ENCODE results near the gene SLCO3A1.

SLCO3A1 gene

DNA sequence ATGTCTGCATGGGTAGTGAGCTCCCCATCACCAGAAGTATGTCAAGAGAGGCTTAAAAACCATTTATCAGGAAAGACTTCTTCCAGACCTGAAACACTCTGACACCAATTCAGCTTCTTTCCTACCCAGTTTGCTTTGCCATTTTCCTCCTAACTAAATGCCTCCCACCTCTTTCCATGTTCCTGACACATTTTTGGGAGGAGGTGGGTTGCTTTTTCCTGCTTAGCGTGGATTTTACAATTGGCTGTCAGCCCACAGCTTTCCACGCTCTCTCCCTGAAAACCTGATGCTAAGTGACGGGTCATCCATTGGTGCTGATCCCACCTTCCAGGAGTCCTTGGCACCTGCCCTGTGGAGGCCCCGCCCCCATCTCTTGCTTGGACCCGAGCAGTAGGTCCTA, 275.3 kb downstream of the SLCO3A1 start:
- DNase-seq (ENCODE audit: low read depth), result no peak

DNA sequence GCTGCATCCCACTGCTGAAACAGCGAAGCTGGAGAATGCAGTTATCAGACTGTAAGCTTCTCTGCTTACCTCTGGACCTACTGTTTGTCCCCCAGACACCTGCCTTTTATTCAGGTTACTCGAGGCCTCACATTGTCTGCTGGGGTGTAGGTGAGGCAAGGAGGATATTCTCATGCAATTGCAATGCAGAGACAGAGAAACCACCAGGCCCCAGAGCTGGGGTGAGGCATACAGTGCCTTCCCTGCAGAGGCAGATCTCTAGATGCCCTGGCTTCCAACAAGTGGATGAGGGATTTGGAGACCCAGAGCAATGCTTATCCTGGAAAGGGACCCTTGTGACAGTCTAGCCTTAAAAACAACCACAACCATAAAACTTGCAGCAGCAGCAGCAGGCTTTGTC, 276.7 kb downstream of the SLCO3A1 start:
- no peak for DNase-seq (ENCODE audit: low read depth)

DNA sequence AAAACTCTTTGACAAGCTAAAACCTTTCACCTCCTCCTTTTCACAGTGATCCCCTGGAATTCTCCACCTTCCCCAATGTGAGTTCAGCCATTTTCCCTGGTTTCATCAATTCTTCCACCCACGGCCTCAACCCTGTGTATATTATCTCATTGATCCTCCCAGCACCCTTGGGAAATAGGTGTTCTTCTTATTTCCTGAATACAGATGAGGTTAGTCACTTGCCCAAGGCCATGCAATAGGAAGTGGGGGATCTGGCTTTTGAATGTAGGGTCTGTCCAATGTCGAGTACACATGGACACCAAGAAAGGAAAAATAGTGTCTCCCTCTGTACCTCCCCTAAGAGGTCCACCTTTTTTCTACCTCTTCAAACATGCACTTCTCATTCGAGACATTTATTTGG, 277.4 kb downstream of the SLCO3A1 start:
- DNase-seq (ENCODE audit: low read depth), result no peak

DNA sequence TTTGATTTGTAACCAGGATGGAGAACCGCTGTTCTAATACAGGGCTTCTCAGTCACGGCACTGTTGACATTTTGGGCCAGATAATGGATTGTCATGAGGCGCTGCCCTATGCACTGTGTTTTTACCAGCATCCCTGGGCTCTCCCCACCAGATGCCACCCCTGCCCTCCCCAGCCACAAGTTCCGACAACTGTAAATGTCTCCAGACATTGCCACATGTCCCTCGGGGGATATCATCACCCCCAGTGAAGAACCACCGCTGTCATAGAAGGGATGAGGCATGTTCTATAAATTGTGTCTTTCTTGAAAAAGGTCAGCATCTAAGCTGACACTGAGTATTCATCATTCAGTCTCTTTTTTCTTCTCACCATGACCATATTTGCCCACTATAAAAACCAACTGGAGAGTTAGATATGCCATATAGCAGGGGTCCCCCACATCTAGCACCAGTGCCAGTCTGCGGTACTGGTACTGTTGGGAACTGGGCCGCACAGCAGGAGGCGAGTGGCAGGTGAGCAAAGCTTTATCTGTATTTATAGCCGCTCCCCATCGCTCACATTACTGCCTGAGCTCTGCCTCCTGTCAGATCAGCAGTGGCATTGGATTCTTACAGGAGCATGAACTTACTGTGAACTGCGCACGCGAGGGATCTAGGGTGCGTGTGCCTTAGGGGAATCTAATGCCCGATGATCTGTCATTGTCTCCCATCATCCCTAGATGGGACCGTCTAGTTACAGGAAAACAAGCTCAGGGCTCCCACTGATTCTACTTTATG, 279.7 kb downstream of the SLCO3A1 start:
- no peak for DNase-seq (ENCODE audit: low read depth)

DNA sequence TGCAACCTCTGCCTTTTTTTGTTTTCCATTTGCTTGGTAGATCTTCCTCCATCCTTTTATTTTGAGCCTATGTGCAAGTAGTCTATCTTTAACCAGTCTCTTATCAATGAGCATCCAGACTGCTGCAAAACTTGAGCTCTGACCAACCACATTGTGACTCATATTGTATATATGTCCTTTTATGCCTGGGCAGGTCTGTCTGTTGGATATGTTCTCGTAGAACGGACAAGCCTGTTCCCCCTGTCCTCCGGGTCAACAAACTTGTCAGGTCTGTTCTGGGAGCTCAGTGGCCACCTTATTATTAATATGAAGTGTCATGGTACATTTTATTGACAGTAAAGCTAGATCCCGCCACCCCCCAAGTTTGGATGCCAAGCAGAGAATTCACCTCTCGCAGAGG, 287.3 kb downstream of the SLCO3A1 start:
- DNase-seq (ENCODE audit: low read depth), result no peak

DNA sequence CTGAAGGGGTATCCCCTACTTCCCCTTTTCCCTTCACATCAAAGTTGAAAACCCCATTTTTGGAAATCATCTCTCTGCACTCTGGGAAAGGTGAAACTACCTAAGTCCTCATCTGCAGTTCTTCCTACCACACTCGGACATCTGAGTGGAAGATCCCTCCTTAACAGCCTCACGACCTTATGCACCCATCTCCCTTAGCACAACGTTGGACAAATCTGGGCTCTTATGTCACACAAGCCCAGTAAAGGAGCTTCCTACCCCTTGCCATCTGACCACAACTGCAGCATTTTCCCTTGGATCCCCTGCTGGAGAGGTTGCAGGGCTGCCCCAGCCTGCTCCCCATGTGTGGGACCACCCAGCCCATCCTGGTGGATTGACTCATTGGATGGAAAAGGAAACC, 288.1 kb downstream of the SLCO3A1 start:
- DNase-seq (ENCODE audit: low read depth), result no peak

DNA sequence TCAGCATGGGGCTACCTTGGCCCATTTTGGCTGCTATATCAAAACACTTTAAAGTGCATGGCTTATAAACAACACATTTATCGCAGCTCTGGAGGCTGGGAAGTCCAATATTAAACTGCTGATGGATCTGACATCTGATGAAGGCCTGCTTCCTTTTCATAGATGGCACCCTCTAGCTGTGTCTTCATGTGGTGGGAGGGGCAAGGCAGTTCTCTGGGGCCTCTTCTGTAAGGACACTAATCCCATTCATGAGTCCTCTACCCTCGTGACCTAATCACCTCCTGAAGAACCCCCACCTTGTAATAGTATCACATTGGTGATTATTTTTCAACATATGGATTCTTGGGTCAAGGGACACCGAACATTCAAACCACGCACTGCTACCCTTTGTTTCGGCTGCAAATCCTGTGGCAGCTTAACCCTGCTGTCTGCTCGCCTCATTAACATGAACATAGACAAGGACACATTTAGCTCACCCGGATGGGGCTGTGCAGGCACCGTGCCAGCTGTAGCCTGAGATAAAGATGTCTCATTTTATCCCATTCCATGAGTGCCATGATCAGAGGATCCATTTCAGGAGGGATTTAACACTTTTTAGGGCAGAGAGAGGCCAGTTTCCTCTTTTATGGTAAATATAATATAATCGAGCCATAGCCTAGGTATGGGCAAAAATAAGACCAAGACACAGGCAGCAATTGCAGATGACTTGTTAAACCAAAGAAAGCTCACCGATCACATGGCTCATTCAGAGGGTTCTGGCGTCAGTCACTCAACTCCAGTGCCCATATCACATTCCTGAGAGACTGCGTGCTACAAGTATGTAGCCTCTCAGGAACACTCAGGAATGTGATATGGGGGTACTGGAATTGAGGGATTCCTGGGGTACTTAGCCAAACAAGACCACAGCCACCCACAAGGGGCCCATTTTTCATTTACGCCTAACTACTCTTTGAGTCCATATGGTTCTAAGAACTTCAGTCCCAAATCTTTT, 289.0 kb downstream of the SLCO3A1 start:
- no peak for DNase-seq (ENCODE audit: low read depth)

DNA sequence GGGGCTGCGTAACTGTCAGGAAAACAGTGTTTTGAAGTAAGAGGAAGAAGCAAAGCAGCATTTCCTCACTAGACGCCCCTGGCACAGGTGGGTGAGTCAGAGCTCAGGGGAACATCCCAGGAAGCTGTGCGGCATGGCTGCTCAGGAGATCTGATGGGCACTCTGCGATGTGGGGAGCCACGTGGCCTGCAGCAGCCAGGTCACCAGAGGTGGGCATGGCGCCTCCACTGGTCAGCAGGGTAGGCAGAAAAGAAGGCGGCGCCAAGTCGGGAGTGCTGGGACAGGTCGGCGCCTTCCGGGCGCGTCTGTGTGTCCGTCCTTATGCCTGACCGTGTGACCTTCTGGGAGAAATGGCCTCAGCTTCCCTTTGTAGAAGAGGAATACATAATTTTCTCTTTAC, 290.3 kb downstream of the SLCO3A1 start:
- no peak for DNase-seq (ENCODE audit: low read depth)

DNA sequence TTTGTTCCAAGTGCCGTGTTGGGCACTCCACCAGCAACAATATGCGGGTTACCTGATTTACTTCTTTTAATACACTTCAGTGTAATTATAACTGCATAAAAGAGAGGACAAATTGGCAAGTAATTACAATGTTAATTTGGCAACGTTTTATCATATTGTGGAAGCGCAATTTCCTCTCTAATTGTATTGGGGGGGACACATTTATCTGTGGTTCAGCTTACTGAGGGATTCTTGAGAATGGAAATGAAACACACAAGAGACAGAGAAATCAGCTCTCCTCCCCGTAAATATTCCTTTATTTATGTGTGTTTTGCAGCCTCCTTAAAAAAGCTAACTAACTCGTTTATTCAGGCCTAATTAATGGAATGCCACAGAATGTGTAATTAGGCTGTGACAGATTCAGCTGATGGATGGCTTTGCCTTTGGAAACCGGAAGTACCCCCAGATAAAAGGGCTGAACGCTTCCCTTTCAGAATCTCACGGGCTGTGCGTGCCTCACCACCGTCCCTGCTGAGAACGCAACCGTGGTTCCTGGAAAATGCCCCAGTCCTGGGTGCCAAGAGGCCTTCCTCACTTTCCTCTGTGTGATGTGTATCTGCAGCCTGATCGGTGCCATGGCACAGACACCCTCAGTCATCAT, 293.1 kb downstream of the SLCO3A1 start:
- no peak for DNase-seq (ENCODE audit: low read depth)

DNA sequence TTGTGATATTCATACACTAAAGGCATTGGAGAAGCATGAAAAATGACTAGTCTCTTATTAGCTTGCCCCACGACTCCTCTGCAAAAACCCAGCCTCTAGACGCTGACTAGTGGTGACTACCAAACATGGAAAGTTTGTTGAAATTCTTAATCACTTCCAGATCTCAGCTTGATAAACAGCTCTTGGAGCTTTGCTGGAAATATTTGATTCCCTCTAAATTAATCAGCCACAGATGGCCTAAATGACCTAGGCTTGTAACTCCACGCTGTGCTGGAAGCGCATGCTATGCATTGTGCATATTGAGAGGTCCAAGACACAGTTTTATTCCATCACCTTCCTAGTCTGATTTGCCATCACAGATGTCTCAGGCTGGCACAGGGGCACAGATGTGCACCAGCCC, 295.5 kb downstream of the SLCO3A1 start:
- no peak for DNase-seq (ENCODE audit: low read depth)

DNA sequence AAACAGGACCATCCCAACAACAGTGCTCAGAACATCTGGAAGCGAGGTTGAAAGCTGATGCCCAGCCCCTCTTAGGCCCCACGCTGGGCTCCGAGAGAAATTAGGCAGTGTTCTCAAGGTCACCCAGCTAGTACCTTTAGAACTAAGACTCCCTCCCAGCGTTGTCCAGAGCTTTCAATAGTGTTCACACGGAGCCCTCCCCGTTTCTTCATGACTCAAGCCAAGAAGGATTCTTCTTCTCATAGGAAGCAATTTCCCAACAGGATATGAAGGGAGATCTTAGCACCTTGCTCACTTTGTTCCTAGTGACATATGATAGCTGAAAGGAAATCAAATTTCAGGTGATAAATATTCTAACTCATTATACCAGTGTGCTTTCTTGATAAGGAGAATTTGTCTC, 296.0 kb downstream of the SLCO3A1 start:
- no peak for DNase-seq (ENCODE audit: low read depth)

DNA sequence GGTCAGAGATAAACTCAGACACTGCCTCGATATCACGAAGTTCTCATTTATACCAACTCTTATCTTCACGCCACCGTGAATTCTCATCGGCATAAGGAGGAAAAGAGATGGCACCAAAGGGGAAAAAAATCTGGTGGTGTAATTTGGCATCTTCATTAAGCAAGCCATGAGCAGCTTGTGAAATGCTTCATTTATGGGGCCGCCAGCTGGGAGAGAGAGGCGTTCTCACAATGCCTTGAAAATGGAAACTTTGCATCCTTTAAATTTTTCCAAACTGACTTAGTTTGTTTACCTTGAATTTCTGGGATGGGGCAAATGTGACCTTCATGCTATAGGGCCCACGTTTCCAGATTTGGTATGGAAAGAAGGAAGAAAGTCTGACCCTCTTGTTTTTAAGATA, 297.7 kb downstream of the SLCO3A1 start:
- no peak for DNase-seq (ENCODE audit: low read depth)

DNA sequence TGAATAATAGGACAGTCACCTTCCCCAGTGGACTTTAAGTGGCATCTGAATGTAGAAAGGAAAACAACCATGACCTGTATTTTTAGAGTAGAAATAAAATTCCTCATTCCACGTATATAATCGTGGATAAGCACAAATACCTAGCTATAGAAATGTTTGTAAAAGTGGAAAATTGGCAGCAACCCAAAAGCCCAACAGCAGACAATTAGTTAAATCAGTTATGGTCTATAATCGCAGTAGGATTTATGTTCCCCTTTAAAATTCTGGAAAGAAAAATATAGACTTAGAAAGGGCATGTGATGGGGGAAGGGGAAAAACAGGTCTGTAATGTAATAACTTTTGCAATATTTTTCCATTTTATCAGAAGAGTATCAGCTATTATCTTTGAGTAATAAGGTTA, 298.2 kb downstream of the SLCO3A1 start:
- no peak for DNase-seq (ENCODE audit: low read depth)

DNA sequence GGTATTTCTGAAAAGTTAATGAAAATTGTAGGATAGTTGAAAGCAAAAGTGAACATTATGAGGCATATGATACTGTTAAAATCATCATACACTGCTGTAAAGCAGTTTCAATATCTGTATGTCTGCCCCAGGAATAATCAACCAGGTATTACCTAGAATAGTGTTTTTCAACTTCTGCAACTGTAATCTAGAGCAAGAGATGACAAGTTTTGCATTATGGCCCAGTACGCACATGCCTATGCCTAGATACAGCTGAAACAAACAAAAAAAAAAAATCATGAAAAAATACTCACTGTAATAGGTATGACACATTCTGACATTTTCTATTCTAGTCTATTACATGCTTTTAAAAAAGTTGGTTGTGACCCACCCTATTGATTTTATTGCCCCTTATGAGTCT, 299.5 kb downstream of the SLCO3A1 start:
- DNase-seq (ENCODE audit: low read depth), result no peak

DNA sequence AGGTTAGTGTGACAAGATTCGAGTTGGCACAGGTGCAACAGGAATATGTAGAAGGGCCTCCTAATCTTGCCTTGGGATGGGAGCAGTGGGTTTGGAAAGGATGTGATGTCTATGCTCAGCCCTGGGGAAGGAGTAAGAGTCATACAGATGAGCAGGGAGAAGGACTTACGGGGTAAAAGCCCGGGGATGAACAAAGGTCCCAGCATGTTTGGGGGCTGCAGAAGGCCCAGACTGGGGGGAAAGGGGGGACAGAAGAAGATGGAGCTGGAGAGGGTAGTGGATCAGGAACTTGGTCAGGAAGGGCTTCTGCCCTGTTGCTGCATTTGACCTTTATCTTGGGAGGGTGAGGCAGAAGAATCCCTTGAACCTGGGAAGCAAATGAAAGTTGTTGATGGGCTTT, 300.1 kb downstream of the SLCO3A1 start:
- DNase-seq (ENCODE audit: low read depth), result no peak

DNA sequence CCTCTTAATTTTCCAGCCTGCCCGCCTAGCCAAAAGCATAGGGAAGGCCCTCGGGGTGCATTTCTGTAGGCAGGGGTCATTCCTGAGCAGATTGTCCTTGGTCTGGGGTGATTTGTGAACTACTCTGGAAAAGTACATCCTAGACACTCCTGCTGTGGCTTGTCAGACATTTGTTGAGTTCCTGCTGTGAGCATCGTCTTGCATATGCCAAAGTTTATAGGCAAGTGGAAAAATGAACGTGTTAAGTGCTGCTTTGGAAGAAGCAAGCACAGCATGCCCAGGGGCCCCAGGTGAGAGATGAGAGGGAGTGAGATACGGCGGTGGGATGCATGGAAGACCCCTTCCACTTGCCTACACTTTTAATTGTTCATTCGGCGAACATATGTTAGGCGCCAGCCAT, 302.4 kb downstream of the SLCO3A1 start:
- DNase-seq (ENCODE audit: low read depth), result no peak

DNA sequence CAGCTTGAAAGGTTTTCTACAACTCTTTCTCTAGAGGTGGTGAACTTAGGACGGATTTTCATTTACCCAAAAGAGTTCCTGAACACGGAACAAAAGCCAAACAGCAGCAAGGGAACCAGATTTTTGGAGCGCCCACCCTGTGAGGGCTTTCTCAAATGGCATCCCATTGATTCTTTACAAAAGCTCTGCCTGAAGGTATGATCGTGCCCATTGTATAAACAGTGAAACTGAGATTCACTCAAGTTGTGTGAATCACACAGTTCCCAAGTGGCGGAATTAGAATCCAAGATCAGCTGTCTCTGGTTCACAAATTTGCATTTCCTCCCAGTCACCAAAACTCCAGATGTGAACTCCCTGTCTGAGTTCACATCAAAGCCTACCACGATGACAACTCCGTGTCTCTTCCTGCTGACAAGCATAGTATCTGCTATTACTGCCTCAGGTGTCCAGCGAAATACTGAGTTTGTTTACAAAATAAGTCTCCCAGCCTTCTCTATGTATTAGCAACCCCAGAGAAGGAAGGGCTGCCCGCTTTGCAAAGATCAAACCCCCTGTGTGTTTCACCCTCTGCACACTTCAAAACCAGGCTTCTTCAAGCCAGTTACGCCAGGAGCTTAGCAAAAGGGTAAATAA, 304.3 kb downstream of the SLCO3A1 start:
- no peak for DNase-seq (ENCODE audit: low read depth)

DNA sequence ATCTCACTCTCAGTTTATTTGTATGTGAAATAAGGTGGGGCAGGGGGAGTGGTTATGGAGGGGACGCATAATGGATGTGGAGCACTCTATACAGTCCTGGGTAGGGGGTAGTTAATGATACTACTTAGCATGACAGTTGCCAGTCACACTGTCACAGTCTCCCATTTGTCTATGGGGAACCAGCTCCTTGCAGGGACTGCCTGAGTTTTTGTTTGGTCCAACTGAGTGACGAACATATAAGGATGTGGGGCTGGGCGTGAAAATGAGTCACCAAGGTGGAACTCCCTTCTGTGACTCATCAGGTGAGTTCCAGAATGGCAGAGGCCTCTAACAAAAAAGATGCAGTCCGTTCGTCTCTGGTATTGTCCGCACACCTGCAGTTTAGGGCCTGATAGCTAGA, 304.9 kb downstream of the SLCO3A1 start:
- DNase-seq (ENCODE audit: low read depth), result peak; percentile 4

DNA sequence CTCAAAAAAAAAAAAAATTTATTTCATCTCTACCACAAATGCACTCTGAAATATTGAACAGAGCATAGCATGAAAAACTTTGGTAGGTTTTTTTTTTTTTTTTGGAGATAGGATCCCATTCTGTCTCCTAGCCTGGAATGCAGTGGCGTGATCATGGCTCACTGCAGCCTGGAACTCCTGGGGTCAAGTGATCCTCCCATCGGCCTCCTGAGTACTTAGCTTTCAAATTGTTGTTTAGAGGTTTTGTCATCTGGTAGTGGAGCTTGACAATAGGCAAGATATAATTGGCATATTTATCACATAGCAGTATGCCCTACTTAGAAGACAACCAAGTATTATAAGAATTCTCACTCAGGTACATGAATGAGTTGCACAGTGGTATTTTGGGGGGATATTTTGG, 306.0 kb downstream of the SLCO3A1 start:
- no peak for DNase-seq (ENCODE audit: low read depth)

DNA sequence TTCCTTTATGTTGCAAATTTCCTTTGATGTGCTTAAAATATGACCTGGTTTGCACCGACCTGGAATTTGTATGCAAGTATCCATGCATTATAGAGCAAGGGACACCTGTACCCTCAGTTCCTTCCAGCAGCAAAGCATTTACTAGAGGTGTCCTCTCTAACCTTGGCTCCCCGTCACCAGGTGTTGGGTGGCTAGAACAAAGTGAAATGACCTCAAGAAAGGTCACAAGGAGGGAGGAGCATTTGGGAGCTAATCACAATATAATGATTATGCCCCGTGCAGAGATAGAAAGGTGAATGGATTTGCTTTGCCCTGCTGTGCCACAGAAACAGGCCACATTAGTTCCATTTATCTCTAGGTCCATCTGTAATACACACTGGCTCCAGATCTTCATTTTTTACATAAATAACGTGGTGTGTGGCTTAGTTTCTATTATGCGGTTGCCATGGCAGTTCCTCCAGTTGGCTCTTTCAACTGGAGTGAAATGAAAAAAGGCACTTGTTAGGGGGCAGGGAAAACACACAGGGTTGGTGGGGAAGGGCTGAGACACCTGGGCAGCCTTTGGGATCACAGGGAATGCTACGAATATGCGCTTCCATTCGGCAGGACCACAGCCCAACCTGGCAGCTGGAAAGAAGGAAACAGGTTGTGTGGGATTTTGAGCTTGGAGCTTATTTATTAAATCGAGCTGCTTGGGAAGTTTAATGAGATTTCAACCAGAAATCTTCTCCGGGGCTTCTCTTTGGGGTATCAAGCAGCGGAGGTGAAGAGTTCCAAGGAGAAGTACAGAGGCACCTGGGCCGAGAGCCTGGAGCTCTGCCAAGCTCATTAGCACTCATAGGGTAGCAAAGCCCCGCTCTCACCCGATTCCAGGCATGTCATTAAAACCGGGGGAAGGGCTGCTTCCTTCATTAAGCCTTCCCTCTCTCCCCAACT, 306.7 kb downstream of the SLCO3A1 start:
- no peak for DNase-seq (ENCODE audit: low read depth)

DNA sequence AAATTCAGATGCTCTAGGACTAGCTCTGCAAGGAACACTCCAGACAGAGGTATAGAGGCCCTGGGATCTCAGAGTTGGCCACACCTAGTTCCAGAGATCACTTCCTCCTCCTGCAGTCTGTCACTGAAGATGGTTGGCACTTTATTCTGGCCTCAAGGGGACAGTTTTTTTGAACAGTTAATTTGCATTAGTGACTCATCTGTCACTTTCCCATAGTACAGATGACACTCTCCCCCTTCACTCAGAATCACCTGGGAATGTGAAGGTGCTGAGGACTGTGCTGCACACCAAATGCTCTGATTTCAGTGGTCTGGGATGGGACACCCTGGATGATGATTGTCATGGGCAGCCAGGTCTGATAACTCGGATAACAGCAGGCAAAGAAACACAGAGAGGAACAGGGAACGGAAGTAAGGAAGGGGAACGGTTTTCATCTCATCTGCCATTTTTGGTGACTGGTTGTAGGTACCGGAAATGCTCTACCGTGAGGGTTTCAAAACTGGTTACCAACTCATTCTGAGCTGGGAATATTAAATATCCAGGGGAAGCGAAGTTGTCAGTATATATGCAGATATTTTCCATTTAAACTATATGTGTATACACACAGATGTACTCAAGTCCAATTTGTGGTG, 307.6 kb downstream of the SLCO3A1 start:
- DNase-seq (ENCODE audit: low read depth), result no peak
